ENCODE data around the gene SBSN. TPM values are rescaled to one million over a fixed set of nuclear protein-coding genes. Genes with fewer than 3 reads are reported as not detected.

SBSN gene
- total and polyA plus RNA-seq, 4 donors, result 0.08 to 0.39 (median 0.09) TPM; not detected in 1

DNA sequence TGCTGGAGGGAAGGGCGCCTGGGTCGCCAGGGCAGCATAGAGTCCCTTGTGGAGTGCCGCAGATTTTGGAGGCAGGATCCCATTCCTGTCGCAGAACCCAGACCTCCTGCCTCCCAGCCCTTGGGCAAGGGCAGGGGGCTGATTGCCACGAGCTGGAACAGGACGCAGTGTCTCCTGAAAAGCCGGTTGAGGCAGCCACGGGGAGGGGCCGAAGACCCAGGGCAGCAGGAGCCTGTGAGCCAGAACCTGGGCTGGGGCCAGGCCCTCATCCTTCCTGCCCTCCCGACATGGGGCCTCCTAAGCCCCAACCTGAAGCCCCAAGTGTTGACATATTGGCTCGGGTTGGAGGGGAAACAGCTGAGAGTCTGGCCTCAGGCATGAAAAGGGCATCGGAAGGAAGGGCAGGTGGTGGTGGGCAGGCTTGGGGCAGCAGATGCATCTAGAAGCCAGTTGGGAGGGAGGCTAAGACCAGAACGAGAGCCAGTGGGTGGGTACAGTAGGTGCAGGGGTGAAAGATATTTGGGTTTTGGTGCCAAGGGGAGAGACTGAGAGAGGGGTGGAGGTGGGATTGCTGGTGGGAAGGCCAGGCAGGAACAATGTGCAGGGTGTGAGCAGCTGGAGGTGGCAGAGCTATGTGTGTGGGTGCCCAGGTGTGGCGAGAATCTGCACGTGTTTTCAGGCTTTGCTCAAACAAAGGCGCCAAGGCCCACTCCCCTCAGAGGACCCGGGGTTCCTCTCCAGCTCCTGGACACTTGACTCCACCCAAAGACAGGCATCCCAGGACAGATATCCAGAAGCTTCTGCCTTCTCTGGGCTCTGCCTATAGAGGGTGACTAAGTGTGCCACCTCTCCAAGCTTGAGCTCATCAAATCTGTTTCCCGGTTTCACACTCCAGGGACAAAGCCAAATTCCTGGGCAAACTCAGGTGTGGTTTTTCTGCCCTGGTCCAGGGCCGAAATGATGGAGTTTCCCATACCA, 1.4 kb upstream of the SBSN start:
- Histone ChIP-seq H3K9ac (ENCODE audit: insufficient read depth in 1 of 2, low read length in 2 of 2) (no peak overlapping the region), H3K4me1 (ENCODE audit: control insufficient read depth in 5 of 5, insufficient read depth in 5 of 5, low read length in 5 of 5) (peaks cover 0 to 7% (median 5%) of the 10 kb centered on the region in 5 donors), H3K36me3 (ENCODE audit: control insufficient read depth in 4 of 4, insufficient read depth in 4 of 4, low read length in 4 of 4) (no peaks in the 10 kb centered on the region), H3K27me3 (ENCODE audit: control insufficient read depth in 3 of 3, insufficient read depth in 3 of 3, low read length in 2 of 3) (peaks cover 3 to 33% (median 12%) of the 10 kb centered on the region in 3 donors), H3K4me3 (no peak overlapping the region), H3K9me3 (ENCODE audit: control insufficient read depth in 4 of 4, insufficient read depth in 3 of 4, low read length in 3 of 4) (no peaks in the 10 kb centered on the region), H3K27ac (ENCODE audit: low read depth in 1 of 2, low read length in 1 of 2) (no peak overlapping the region)
- ATAC-seq (ENCODE audit: insufficient read depth, low FRiP score), result no peak
- TF ChIP-seq, protein P1, sequence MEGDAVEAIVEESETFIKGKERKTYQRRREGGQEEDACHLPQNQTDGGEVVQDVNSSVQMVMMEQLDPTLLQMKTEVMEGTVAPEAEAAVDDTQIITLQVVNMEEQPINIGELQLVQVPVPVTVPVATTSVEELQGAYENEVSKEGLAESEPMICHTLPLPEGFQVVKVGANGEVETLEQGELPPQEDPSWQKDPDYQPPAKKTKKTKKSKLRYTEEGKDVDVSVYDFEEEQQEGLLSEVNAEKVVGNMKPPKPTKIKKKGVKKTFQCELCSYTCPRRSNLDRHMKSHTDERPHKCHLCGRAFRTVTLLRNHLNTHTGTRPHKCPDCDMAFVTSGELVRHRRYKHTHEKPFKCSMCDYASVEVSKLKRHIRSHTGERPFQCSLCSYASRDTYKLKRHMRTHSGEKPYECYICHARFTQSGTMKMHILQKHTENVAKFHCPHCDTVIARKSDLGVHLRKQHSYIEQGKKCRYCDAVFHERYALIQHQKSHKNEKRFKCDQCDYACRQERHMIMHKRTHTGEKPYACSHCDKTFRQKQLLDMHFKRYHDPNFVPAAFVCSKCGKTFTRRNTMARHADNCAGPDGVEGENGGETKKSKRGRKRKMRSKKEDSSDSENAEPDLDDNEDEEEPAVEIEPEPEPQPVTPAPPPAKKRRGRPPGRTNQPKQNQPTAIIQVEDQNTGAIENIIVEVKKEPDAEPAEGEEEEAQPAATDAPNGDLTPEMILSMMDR (IDR thresholded peaks at IDR 0.05; ENCODE audit: control extremely low read depth, extremely low read depth), result no peak
- peak in 2 of 3 donors; percentile 26 to 28 for DNase-seq
- WGBS, 2 donors, result 41 to 42% methylated on average over 19 of the region's 19 CpGs

DNA sequence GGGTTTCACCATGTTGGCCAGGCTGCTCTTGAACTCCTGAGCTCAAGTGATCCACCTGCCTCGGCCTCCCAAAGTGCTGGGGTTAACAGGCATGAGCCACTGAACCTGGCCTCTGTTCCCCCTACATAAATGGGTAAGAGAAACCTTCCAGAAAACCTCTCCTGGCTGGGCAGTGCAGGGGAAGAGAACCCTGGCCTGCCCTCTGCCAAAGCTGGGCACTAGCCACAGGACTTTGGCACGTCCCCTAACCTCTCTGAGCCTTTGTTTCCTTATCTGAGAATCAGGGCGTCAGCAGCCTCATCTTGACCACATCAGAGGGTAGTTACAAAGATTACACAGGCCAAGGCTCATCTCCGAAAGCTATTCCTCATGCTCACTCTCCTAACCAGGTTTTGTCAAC, 2.2 kb downstream of the SBSN start:
- no peak for DNase-seq
- Histone ChIP-seq H3K27me3 (ENCODE audit: control insufficient read depth in 3 of 3, insufficient read depth in 3 of 3, low read length in 2 of 3) (peaks cover under 1 to 9% (median 4%) of the 10 kb centered on the region in 3 donors), H3K9ac (ENCODE audit: insufficient read depth in 1 of 2, low read length in 2 of 2) (no peak overlapping the region), H3K9me3 (ENCODE audit: control insufficient read depth in 4 of 4, insufficient read depth in 3 of 4, low read length in 3 of 4) (no peaks in the 10 kb centered on the region), H3K4me1 (ENCODE audit: control insufficient read depth in 5 of 5, insufficient read depth in 5 of 5, low read length in 5 of 5) (no peaks in the 10 kb centered on the region), H3K4me3 (no peak overlapping the region), H3K27ac (ENCODE audit: low read depth in 1 of 2, low read length in 1 of 2) (no peak overlapping the region), H3K36me3 (ENCODE audit: control insufficient read depth in 4 of 4, insufficient read depth in 4 of 4, low read length in 4 of 4) (no peaks in the 10 kb centered on the region)
- TF ChIP-seq, protein P1 (IDR thresholded peaks at IDR 0.05; ENCODE audit: control extremely low read depth, extremely low read depth), result no peak
- ATAC-seq (ENCODE audit: insufficient read depth, low FRiP score), result no peak
- WGBS, 2 donors, result 72 to 79% methylated on average over 4 of the region's 4 CpGs

- H3K36me3 ChIP-seq (ENCODE audit: control insufficient read depth in 4 of 4, insufficient read depth in 4 of 4, low read length in 4 of 4), result no peaks in the 10 kb centered on the region
- no peaks in the 10 kb centered on the region for H3K4me1 ChIP-seq (ENCODE audit: control insufficient read depth in 5 of 5, insufficient read depth in 5 of 5, low read length in 5 of 5)
- H3K9ac ChIP-seq (ENCODE audit: insufficient read depth in 1 of 2, low read length in 2 of 2), result no peak overlapping the region
- TF ChIP-seq, protein P1 (IDR thresholded peaks at IDR 0.05; ENCODE audit: control extremely low read depth, extremely low read depth), result no peak
- no peaks in the 10 kb centered on the region for H3K9me3 ChIP-seq (ENCODE audit: control insufficient read depth in 4 of 4, insufficient read depth in 3 of 4, low read length in 3 of 4)
- ATAC-seq (ENCODE audit: insufficient read depth, low FRiP score), result no peak
- no peak for DNase-seq
- H3K4me3 ChIP-seq, result no peak overlapping the region
- WGBS, 2 donors, result 35 to 69% methylated on average over 11 of the region's 11 CpGs
- H3K27me3 ChIP-seq (ENCODE audit: control insufficient read depth in 3 of 3, insufficient read depth in 3 of 3, low read length in 2 of 3), result peaks cover 0 to 12% (median 4%) of the 10 kb centered on the region in 3 donors
- no peak overlapping the region for H3K27ac ChIP-seq (ENCODE audit: low read depth in 1 of 2, low read length in 1 of 2)
Measured at GRCh38 chr19:35524181-35524837, 3.8 kb downstream of the SBSN start.

Data from lung (tissue), 12 donors.